ENCODE measurements around the gene BACE2. TPM values are rescaled to one million over a fixed set of nuclear protein-coding genes. Genes with fewer than 3 reads are reported as not detected.
"Not testable (repeated sequence)": the region's sequence is repeated elsewhere in the genome, so short reads cannot be mapped to it uniquely, and the experiment has no call there.

The BACE2 gene
- total RNA-seq, 1 donor from 2014 or later = 39.1 TPM

DNA sequence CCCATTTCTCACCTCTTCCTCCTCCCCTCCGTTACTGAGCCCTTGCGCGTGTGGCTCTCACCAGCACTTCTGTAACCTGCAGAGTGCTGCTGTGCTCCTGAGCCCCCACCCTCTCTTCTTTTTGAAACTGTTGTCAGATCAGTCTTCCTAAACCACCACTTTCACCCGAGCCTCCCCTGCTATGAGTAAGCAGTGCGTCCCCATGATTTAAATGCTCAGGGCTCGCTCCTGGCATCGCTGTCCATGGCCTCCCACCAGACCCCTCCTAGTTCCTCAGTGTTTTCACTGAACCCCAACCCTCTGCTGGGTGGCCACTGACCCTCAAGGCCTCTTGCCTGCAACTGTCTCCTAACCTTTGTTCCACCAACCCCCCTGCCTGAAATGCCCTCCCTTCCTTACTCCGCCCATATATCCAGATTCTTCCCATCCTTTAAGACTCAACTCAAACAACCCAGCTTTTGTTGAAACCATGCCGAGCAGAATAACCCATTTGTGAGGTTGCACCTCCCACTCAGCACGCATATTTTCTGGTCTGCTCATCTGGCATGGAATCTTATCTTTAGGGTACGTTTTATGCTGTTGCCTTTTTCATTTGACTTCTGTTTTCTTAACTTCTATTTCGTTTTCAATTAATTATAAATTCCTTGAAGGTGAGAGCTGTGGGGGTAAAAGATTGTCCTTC, 84.1 kb downstream of the BACE2 start:
- no peak overlapping the region for H3K27ac ChIP-seq (ENCODE audit: low read depth, low read length)
- peaks cover 10 to 37% (median 24%) of the 10 kb centered on the region in 3 donors for H3K36me3 ChIP-seq (ENCODE audit: control insufficient read depth in 3 of 3, insufficient read depth in 3 of 3, low read length in 3 of 3)
- no peak overlapping the region for H3K9ac ChIP-seq (ENCODE audit: low read depth in 1 of 3, low read length in 3 of 3)

DNA sequence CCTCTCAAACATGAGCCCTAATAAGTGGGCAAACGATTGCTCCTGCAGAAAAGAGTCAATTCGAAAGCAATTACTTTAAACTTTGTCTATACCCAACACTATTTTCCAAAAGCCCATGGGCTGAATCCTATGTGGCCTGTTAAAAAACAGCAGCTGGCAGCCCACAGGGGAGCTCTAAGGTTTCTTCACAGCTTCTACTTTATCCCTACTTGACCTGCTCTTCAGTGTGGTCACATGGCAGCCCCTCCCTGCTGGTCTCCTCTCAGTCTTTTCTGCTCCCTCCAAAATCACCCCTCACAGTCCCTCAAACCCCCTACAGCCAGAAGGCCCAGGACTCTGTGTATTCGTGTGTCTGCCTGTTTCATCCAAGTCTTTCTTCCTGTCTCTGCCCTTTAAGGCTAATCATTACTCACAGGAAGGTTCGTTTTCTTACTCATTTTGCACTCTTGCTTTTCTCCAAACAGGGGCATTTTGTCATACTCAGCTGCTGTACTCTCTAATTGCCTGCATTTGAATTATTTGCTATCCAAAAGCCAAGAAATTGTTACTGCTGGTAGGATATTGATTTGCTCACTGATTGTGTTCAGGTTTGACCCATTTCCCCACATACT, 86.2 kb downstream of the BACE2 start:
- H3K27ac ChIP-seq (ENCODE audit: low read depth, low read length) = no peak overlapping the region
- peaks cover 0 to 2% (median 2%) of the 10 kb centered on the region in 3 donors for H3K9me3 ChIP-seq (ENCODE audit: control insufficient read depth in 3 of 3, low read length in 3 of 3)
- H3K27me3 ChIP-seq (ENCODE audit: control insufficient read depth in 3 of 3, insufficient read depth in 3 of 3, low read length in 3 of 3) = no peaks in the 10 kb centered on the region
- H3K4me3 ChIP-seq (ENCODE audit: low read length in 3 of 3) = no peak overlapping the region
- peaks cover 18 to 34% (median 21%) of the 10 kb centered on the region in 3 donors for H3K36me3 ChIP-seq (ENCODE audit: control insufficient read depth in 3 of 3, insufficient read depth in 3 of 3, low read length in 3 of 3)
- peaks cover 0 to 3% (median 0%) of the 10 kb centered on the region in 3 donors for H3K4me1 ChIP-seq (ENCODE audit: control insufficient read depth in 3 of 3, insufficient read depth in 3 of 3, low read length in 3 of 3)
- H3K9ac ChIP-seq (ENCODE audit: low read depth in 1 of 3, low read length in 3 of 3) = no peak overlapping the region

More for the DNA sequence above, 84.1 kb downstream of the BACE2 start:
- Histone ChIP-seq H3K4me1 (ENCODE audit: control insufficient read depth in 3 of 3, insufficient read depth in 3 of 3, low read length in 3 of 3) (peaks cover 0 to 5% (median 3%) of the 10 kb centered on the region in 3 donors), H3K27me3 (ENCODE audit: control insufficient read depth in 3 of 3, insufficient read depth in 3 of 3, low read length in 3 of 3) (no peaks in the 10 kb centered on the region), H3K4me3 (ENCODE audit: low read length in 3 of 3) (no peak overlapping the region), H3K9me3 (ENCODE audit: control insufficient read depth in 3 of 3, low read length in 3 of 3) (peaks cover 0 to 2% (median 2%) of the 10 kb centered on the region in 3 donors)

DNA sequence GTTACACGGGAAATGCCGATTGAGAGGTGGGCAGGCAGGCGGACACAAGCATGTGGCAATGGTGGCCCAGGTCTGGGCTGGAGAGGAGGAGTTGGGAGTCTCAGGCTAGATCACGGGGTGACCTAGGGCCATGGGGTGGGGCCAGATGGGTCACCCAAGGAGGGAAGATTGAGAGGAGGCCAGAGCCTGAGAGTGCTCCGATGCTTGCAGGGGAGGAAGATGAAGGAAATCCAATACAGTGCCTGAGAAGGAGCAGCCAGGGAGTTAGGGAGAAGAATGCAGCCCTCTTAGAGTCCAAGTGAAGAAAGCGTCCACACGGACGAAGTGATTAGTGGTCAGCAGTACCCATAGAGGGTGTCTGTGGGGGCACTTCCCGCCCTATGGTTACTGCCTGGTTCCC, 87.2 kb downstream of the BACE2 start:
- no peaks in the 10 kb centered on the region for H3K27me3 ChIP-seq (ENCODE audit: control insufficient read depth in 3 of 3, insufficient read depth in 3 of 3, low read length in 3 of 3)
- no peaks in the 10 kb centered on the region for H3K4me1 ChIP-seq (ENCODE audit: control insufficient read depth in 3 of 3, insufficient read depth in 3 of 3, low read length in 3 of 3)
- no peak overlapping the region for H3K9ac ChIP-seq (ENCODE audit: low read depth in 1 of 3, low read length in 3 of 3)
- H3K27ac ChIP-seq (ENCODE audit: low read depth, low read length) = no peak overlapping the region
- peaks cover 18 to 34% (median 21%) of the 10 kb centered on the region in 3 donors for H3K36me3 ChIP-seq (ENCODE audit: control insufficient read depth in 3 of 3, insufficient read depth in 3 of 3, low read length in 3 of 3)
- H3K9me3 ChIP-seq (ENCODE audit: control insufficient read depth in 3 of 3, low read length in 3 of 3) = peaks cover 0 to 2% (median 2%) of the 10 kb centered on the region in 3 donors
- no peak overlapping the region for H3K4me3 ChIP-seq (ENCODE audit: low read length in 3 of 3)

DNA sequence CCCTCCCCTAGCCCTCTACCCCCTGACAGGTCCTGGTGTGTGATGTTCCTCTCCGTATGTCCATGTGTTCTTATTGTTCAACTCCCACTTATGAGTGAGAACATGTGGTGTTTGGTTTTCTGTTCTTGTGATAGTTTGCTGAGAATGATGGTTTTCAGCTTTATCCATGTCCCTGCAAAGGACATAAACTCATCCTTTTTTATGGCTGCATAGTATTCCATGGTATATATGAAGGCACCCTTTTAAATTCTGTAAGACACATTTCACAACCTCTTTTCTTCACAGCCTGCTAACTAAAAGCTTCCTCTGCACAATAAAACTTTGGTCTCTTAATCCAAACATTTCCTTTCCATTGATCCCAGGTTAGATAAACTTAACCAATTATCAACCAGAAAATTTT, 88.3 kb downstream of the BACE2 start:
- not testable (repeated sequence) for H3K9ac ChIP-seq (ENCODE audit: low read depth in 1 of 3, low read length in 3 of 3); H3K27ac ChIP-seq (ENCODE audit: low read depth, low read length); H3K4me3 ChIP-seq (ENCODE audit: low read length in 3 of 3); H3K4me1 ChIP-seq (ENCODE audit: control insufficient read depth in 3 of 3, insufficient read depth in 3 of 3, low read length in 3 of 3); H3K9me3 ChIP-seq (ENCODE audit: control insufficient read depth in 3 of 3, low read length in 3 of 3); H3K27me3 ChIP-seq (ENCODE audit: control insufficient read depth in 3 of 3, insufficient read depth in 3 of 3, low read length in 3 of 3)
- H3K36me3 ChIP-seq (ENCODE audit: control insufficient read depth in 3 of 3, insufficient read depth in 3 of 3, low read length in 3 of 3) = peaks cover 13 to 31% (median 16%) of the 10 kb centered on the region in 3 donors

DNA sequence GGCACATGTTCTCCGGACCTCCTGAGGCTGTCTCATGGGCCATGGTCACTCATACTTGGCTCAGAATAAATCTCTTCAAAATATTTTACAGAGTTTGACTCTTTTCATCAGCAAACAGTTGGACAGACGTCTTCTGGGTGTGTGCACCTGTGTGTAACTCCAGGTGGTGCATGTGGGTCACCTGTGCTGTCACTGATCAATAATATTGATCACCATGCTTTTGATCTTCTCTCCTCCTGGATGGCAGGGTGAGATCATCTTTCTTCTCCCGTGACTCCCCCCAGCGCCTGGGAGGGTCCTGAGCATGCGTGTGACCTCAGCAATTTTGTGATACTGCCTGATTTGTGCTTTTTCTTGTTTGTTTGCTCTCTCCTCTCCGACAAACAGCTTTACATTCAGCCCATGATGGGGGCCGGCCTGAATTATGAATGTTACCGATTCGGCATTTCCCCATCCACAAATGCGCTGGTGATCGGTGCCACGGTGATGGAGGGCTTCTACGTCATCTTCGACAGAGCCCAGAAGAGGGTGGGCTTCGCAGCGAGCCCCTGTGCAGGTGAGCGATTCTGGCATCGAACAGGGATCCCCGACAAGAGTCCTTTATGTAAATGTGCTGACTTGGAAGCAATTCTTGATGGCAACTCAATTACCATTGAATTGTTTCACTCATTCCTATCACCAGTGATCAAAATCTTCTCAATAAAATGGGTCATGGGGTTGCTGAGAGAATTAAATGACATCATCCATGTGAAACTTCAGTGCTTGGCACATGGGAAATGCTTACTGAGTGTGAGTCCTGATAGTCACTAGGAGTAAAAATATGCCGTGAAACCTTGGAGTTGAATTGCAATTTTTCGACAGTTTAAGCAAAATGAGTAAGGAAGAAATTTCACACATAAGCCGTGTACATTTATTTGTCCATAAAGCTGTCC, 89.1 kb downstream of the BACE2 start:
- peaks cover 10 to 26% (median 12%) of the 10 kb centered on the region in 3 donors for H3K36me3 ChIP-seq (ENCODE audit: control insufficient read depth in 3 of 3, insufficient read depth in 3 of 3, low read length in 3 of 3)

DNA sequence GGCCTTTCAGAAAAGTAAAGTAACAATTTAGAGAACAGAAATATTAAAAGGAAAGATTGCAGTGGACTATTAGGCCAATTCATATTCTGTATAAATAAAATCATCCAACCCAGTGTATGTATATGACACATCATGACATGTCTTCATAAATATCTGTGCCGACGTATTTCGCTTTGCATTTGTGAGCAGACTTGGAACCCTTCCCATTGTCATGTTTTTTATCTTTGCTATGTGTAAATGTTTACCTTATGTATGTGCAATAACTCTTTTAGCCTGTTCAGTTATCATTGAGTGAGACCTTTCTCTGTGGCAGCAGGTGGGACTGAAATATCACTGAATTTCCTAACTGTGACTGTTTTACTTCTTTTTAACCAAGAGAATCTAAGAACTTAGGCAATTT, 90.7 kb downstream of the BACE2 start:
- no peak overlapping the region for H3K27ac ChIP-seq (ENCODE audit: low read depth, low read length)
- no peak overlapping the region for H3K4me3 ChIP-seq (ENCODE audit: low read length in 3 of 3)
- no peak overlapping the region for H3K9ac ChIP-seq (ENCODE audit: low read depth in 1 of 3, low read length in 3 of 3)
- H3K9me3 ChIP-seq (ENCODE audit: control insufficient read depth in 3 of 3, low read length in 3 of 3) = peaks cover 0 to 2% (median 0%) of the 10 kb centered on the region in 3 donors
- no peaks in the 10 kb centered on the region for H3K4me1 ChIP-seq (ENCODE audit: control insufficient read depth in 3 of 3, insufficient read depth in 3 of 3, low read length in 3 of 3)
- no peaks in the 10 kb centered on the region for H3K27me3 ChIP-seq (ENCODE audit: control insufficient read depth in 3 of 3, insufficient read depth in 3 of 3, low read length in 3 of 3)
- peaks cover 8 to 21% (median 10%) of the 10 kb centered on the region in 3 donors for H3K36me3 ChIP-seq (ENCODE audit: control insufficient read depth in 3 of 3, insufficient read depth in 3 of 3, low read length in 3 of 3)

More for the DNA sequence above, 89.1 kb downstream of the BACE2 start:
- H3K27ac ChIP-seq (ENCODE audit: low read depth, low read length) = no peak overlapping the region
- no peak overlapping the region for H3K9ac ChIP-seq (ENCODE audit: low read depth in 1 of 3, low read length in 3 of 3)
- H3K4me3 ChIP-seq (ENCODE audit: low read length in 3 of 3) = no peak overlapping the region
- peaks cover 0 to 2% (median 2%) of the 10 kb centered on the region in 3 donors for H3K9me3 ChIP-seq (ENCODE audit: control insufficient read depth in 3 of 3, low read length in 3 of 3)
- H3K4me1 ChIP-seq (ENCODE audit: control insufficient read depth in 3 of 3, insufficient read depth in 3 of 3, low read length in 3 of 3) = no peaks in the 10 kb centered on the region
- no peaks in the 10 kb centered on the region for H3K27me3 ChIP-seq (ENCODE audit: control insufficient read depth in 3 of 3, insufficient read depth in 3 of 3, low read length in 3 of 3)

DNA sequence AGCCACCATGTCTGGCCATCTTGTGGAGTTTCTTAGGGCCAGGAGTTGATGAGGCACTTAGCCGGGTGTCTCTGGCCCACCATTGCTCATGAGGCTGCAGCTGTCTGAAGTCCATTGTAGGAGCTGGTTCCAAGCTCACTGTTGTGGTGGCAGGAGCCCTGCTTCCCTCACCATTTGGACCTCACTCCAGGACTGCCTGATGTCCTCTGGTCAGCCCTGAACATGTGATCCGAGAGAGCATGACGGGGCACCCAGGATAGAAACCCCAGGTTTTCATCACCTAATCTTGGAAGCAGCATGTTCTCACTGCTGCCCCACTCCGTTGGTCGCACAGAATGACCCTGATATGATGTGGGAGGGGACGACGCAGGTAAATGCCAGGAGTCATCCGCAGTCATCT, 92.5 kb downstream of the BACE2 start:
- Histone ChIP-seq H3K9me3 (ENCODE audit: control insufficient read depth in 3 of 3, low read length in 3 of 3) (no peaks in the 10 kb centered on the region), H3K36me3 (ENCODE audit: control insufficient read depth in 3 of 3, insufficient read depth in 3 of 3, low read length in 3 of 3) (peaks cover 2 to 14% (median 8%) of the 10 kb centered on the region in 3 donors), H3K4me1 (ENCODE audit: control insufficient read depth in 3 of 3, insufficient read depth in 3 of 3, low read length in 3 of 3) (no peaks in the 10 kb centered on the region), H3K9ac (ENCODE audit: low read depth in 1 of 3, low read length in 3 of 3) (no peak overlapping the region), H3K27me3 (ENCODE audit: control insufficient read depth in 3 of 3, insufficient read depth in 3 of 3, low read length in 3 of 3) (no peaks in the 10 kb centered on the region), H3K4me3 (ENCODE audit: low read length in 3 of 3) (no peak overlapping the region), H3K27ac (ENCODE audit: low read depth, low read length) (no peak overlapping the region)

DNA sequence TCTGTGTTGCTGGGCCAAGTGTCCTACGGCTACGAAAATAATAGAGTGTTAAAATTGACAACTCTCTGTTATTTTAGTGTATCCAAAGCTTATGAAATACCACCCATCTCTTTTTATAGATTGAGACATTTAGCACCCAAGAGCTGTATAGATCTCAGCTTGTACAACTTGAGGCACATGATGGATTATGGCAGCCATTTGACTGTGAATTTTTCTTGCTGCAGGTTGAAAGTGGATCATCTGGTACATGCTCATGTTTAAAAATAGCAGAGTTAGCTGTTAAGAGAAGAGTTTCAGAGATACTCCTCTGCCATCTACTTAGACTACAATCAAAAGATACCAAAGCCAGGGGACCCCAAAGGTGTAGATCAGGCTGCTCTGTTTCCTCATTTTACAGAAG, 99.4 kb downstream of the BACE2 start:
- no peaks in the 10 kb centered on the region for H3K9me3 ChIP-seq (ENCODE audit: control insufficient read depth in 3 of 3, low read length in 3 of 3)
- H3K4me1 ChIP-seq (ENCODE audit: control insufficient read depth in 3 of 3, insufficient read depth in 3 of 3, low read length in 3 of 3) = peaks cover 0 to 5% (median 0%) of the 10 kb centered on the region in 3 donors
- peaks cover 0 to 9% (median 0%) of the 10 kb centered on the region in 3 donors for H3K36me3 ChIP-seq (ENCODE audit: control insufficient read depth in 3 of 3, insufficient read depth in 3 of 3, low read length in 3 of 3)
- no peaks in the 10 kb centered on the region for H3K27me3 ChIP-seq (ENCODE audit: control insufficient read depth in 3 of 3, insufficient read depth in 3 of 3, low read length in 3 of 3)
- no peak overlapping the region for H3K9ac ChIP-seq (ENCODE audit: low read depth in 1 of 3, low read length in 3 of 3)
- no peak overlapping the region for H3K27ac ChIP-seq (ENCODE audit: low read depth, low read length)
- H3K4me3 ChIP-seq (ENCODE audit: low read length in 3 of 3) = no peak overlapping the region

DNA sequence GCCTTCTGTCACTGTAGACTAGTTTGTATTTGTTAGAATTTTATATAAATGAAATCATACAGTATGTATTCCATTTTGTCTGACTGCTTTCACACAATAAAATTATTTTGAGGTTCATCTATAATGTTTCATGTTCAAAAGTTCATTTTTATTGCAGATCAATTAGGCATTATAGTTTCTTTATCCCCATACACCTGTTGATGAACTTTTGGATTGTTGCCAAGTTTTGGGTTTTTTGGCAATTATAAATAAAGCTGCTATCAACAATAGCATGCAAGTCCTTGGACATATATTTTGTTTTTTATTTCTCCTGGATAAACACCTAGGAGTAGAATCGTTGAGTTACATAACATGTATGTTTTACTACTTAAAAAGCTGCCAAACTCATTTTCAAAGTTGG, 101.6 kb downstream of the BACE2 start:
- peaks cover 0 to 5% (median 0%) of the 10 kb centered on the region in 3 donors for H3K4me1 ChIP-seq (ENCODE audit: control insufficient read depth in 3 of 3, insufficient read depth in 3 of 3, low read length in 3 of 3)
- no peaks in the 10 kb centered on the region for H3K27me3 ChIP-seq (ENCODE audit: control insufficient read depth in 3 of 3, insufficient read depth in 3 of 3, low read length in 3 of 3)
- no peak overlapping the region for H3K4me3 ChIP-seq (ENCODE audit: low read length in 3 of 3)
- peaks cover 0 to 2% (median 0%) of the 10 kb centered on the region in 3 donors for H3K36me3 ChIP-seq (ENCODE audit: control insufficient read depth in 3 of 3, insufficient read depth in 3 of 3, low read length in 3 of 3)
- no peaks in the 10 kb centered on the region for H3K9me3 ChIP-seq (ENCODE audit: control insufficient read depth in 3 of 3, low read length in 3 of 3)
- H3K27ac ChIP-seq (ENCODE audit: low read depth, low read length) = no peak overlapping the region
- H3K9ac ChIP-seq (ENCODE audit: low read depth in 1 of 3, low read length in 3 of 3) = no peak overlapping the region

Measured in skeletal muscle tissue (tissue), 4 donors.